ENCODE results near the gene PPFIBP2.

Gene PPFIBP2

DNA sequence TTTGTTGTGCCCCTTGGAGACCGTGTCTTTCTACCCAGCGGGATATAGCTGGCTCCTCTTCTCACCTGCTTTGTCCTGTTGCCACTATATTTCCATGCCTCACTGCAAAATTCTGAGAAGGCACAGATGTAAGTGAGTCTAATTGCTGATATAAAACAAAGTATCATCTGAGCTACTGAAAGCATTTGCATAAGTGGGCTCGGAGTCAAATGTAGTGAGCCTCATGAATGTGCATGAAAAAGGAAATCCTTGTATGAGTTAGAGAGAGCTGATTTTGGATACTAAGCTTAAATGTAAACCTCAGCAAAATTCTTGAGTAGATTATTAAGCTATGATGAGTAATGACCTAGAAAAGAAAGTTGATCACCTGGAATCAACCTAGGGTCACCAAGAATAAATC is 178.6 kb downstream of the PPFIBP2 start (continued):
- TF ChIP-seq, protein P1, sequence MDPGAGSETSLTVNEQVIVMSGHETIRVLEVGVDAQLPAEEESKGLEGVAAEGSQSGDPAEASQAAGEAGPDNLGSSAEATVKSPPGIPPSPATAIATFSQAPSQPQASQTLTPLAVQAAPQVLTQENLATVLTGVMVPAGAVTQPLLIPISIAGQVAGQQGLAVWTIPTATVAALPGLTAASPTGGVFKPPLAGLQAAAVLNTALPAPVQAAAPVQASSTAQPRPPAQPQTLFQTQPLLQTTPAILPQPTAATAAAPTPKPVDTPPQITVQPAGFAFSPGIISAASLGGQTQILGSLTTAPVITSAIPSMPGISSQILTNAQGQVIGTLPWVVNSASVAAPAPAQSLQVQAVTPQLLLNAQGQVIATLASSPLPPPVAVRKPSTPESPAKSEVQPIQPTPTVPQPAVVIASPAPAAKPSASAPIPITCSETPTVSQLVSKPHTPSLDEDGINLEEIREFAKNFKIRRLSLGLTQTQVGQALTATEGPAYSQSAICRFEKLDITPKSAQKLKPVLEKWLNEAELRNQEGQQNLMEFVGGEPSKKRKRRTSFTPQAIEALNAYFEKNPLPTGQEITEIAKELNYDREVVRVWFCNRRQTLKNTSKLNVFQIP (CRISPR knock-in tag; IDR thresholded peaks at IDR 0.05; ENCODE audit: borderline replicate concordance, low read depth), result no peak
- no peak for TF ChIP-seq ZFP3 (CRISPR knock-in tag; IDR thresholded peaks at IDR 0.05)
- TF ChIP-seq ISL1 (CRISPR knock-in tag; IDR thresholded peaks at IDR 0.05), result no peak
- TF ChIP-seq ZNF565 (CRISPR knock-in tag; conservative IDR thresholded peaks at IDR 0.05; ENCODE audit: low read depth), result no peak
- TF ChIP-seq, protein P2, sequence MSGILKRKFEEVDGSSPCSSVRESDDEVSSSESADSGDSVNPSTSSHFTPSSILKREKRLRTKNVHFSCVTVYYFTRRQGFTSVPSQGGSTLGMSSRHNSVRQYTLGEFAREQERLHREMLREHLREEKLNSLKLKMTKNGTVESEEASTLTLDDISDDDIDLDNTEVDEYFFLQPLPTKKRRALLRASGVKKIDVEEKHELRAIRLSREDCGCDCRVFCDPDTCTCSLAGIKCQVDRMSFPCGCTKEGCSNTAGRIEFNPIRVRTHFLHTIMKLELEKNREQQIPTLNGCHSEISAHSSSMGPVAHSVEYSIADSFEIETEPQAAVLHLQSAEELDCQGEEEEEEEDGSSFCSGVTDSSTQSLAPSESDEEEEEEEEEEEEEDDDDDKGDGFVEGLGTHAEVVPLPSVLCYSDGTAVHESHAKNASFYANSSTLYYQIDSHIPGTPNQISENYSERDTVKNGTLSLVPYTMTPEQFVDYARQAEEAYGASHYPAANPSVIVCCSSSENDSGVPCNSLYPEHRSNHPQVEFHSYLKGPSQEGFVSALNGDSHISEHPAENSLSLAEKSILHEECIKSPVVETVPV (CRISPR knock-in tag; IDR thresholded peaks at IDR 0.05), result no peak

GRCh38 chr11:7694235-7694634 is 180.4 kb downstream of the PPFIBP2 start:
- no peak for TF ChIP-seq CSDC2 (CRISPR knock-in tag; IDR thresholded peaks at IDR 0.05)
- TF ChIP-seq, protein P1 (CRISPR knock-in tag; IDR thresholded peaks at IDR 0.05; ENCODE audit: borderline replicate concordance, low read depth), result no peak
- no peak for TF ChIP-seq GLIS3 (CRISPR knock-in tag; IDR thresholded peaks at IDR 0.05)
- TF ChIP-seq PPARA (CRISPR knock-in tag; IDR thresholded peaks at IDR 0.05; ENCODE audit: borderline replicate concordance), result no peak
- TF ChIP-seq SNAI2 (CRISPR knock-in tag; IDR thresholded peaks at IDR 0.05), result no peak
- no peak for TF ChIP-seq OSR1 (CRISPR knock-in tag; IDR thresholded peaks at IDR 0.05)
- TF ChIP-seq, protein P2 (CRISPR knock-in tag; IDR thresholded peaks at IDR 0.05), result no peak
- TF ChIP-seq ISL1 (CRISPR knock-in tag; IDR thresholded peaks at IDR 0.05), result no peak
- no peak for TF ChIP-seq ZC3H10 (CRISPR knock-in tag; IDR thresholded peaks at IDR 0.05)
- TF ChIP-seq TOX (CRISPR knock-in tag; IDR thresholded peaks at IDR 0.05; ENCODE audit: borderline replicate concordance), result no peak
- TF ChIP-seq ZNF8 (CRISPR knock-in tag; IDR thresholded peaks at IDR 0.05), result no peak
- no peak for TF ChIP-seq ZNF565 (CRISPR knock-in tag; conservative IDR thresholded peaks at IDR 0.05; ENCODE audit: low read depth)
- TF ChIP-seq ZNF70 (CRISPR knock-in tag; IDR thresholded peaks at IDR 0.05), result no peak
- TF ChIP-seq TCF4 (CRISPR knock-in tag; IDR thresholded peaks at IDR 0.05; ENCODE audit: borderline replicate concordance), result no peak
- peak; percentile 52 for ATAC-seq

- TF ChIP-seq ZNF565 (CRISPR knock-in tag; conservative IDR thresholded peaks at IDR 0.05; ENCODE audit: low read depth) (no peak), ESRRG (CRISPR knock-in tag; IDR thresholded peaks at IDR 0.05) (no peak), PPARA (CRISPR knock-in tag; IDR thresholded peaks at IDR 0.05; ENCODE audit: borderline replicate concordance) (no peak), TOX (CRISPR knock-in tag; IDR thresholded peaks at IDR 0.05; ENCODE audit: borderline replicate concordance) (no peak), ZNF70 (CRISPR knock-in tag; IDR thresholded peaks at IDR 0.05) (no peak), TCF4 (CRISPR knock-in tag; IDR thresholded peaks at IDR 0.05; ENCODE audit: borderline replicate concordance) (no peak), ZNF8 (CRISPR knock-in tag; IDR thresholded peaks at IDR 0.05) (no peak), CSDC2 (CRISPR knock-in tag; IDR thresholded peaks at IDR 0.05) (no peak), SNAI2 (CRISPR knock-in tag; IDR thresholded peaks at IDR 0.05) (no peak), ZFP30 (CRISPR knock-in tag; IDR thresholded peaks at IDR 0.05) (no peak), BACH2 (CRISPR knock-in tag; IDR thresholded peaks at IDR 0.05; ENCODE audit: borderline replicate concordance) (no peak)
- TF ChIP-seq, protein P3, sequence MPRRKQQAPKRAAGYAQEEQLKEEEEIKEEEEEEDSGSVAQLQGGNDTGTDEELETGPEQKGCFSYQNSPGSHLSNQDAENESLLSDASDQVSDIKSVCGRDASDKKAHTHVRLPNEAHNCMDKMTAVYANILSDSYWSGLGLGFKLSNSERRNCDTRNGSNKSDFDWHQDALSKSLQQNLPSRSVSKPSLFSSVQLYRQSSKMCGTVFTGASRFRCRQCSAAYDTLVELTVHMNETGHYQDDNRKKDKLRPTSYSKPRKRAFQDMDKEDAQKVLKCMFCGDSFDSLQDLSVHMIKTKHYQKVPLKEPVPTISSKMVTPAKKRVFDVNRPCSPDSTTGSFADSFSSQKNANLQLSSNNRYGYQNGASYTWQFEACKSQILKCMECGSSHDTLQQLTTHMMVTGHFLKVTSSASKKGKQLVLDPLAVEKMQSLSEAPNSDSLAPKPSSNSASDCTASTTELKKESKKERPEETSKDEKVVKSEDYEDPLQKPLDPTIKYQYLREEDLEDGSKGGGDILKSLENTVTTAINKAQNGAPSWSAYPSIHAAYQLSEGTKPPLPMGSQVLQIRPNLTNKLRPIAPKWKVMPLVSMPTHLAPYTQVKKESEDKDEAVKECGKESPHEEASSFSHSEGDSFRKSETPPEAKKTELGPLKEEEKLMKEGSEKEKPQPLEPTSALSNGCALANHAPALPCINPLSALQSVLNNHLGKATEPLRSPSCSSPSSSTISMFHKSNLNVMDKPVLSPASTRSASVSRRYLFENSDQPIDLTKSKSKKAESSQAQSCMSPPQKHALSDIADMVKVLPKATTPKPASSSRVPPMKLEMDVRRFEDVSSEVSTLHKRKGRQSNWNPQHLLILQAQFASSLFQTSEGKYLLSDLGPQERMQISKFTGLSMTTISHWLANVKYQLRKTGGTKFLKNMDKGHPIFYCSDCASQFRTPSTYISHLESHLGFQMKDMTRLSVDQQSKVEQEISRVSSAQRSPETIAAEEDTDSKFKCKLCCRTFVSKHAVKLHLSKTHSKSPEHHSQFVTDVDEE (CRISPR knock-in tag; IDR thresholded peaks at IDR 0.05), result no peak
- TF ChIP-seq, protein P1 (CRISPR knock-in tag; IDR thresholded peaks at IDR 0.05; ENCODE audit: borderline replicate concordance, low read depth), result no peak
- TF ChIP-seq, protein P4, sequence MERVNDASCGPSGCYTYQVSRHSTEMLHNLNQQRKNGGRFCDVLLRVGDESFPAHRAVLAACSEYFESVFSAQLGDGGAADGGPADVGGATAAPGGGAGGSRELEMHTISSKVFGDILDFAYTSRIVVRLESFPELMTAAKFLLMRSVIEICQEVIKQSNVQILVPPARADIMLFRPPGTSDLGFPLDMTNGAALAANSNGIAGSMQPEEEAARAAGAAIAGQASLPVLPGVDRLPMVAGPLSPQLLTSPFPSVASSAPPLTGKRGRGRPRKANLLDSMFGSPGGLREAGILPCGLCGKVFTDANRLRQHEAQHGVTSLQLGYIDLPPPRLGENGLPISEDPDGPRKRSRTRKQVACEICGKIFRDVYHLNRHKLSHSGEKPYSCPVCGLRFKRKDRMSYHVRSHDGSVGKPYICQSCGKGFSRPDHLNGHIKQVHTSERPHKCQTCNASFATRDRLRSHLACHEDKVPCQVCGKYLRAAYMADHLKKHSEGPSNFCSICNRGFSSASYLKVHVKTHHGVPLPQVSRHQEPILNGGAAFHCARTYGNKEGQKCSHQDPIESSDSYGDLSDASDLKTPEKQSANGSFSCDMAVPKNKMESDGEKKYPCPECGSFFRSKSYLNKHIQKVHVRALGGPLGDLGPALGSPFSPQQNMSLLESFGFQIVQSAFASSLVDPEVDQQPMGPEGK (CRISPR knock-in tag; IDR thresholded peaks at IDR 0.05; ENCODE audit: borderline replicate concordance), result no peak
- TF ChIP-seq, protein P5, sequence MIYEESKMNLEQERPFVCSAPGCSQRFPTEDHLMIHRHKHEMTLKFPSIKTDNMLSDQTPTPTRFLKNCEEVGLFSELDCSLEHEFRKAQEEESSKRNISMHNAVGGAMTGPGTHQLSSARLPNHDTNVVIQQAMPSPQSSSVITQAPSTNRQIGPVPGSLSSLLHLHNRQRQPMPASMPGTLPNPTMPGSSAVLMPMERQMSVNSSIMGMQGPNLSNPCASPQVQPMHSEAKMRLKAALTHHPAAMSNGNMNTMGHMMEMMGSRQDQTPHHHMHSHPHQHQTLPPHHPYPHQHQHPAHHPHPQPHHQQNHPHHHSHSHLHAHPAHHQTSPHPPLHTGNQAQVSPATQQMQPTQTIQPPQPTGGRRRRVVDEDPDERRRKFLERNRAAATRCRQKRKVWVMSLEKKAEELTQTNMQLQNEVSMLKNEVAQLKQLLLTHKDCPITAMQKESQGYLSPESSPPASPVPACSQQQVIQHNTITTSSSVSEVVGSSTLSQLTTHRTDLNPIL (CRISPR knock-in tag; IDR thresholded peaks at IDR 0.05; ENCODE audit: low read depth), result no peak
- ATAC-seq, result no peak
Observed at GRCh38 chr11:7696424-7696823, 182.6 kb downstream of the PPFIBP2 start.

Measured in SK-N-SH treated with all-trans-retinoic acid at 6 μM for 48 hours (cell line).